ENCODE data around the gene LRRC72. TPM values are rescaled to one million over a fixed set of nuclear protein-coding genes. Genes with fewer than 3 reads are reported as not detected.
A peak's percentile ranks its signal among the peaks of the same experiment; 100 is the strongest.

Gene LRRC72
- total RNA-seq, 1 donor from 2014 or later, result not detected

GRCh38 chr7:16561943-16562342, 35.3 kb downstream of the LRRC72 start:
- no peak overlapping the region for H3K4me3 Mint-ChIP-seq (ENCODE audit: unreplicated experiment)
- DNase-seq, result no peak
- H3K27ac Mint-ChIP-seq (ENCODE audit: unreplicated experiment), result no peak overlapping the region
- peaks cover 1% of the 10 kb centered on the region for H3K27me3 Mint-ChIP-seq (ENCODE audit: unreplicated experiment)
- TF ChIP-seq CTCF (IDR thresholded peaks at IDR 0.05; ENCODE audit: partially characterized antibody, unreplicated experiment), result no peak
- no peaks in the 10 kb centered on the region for H3K9me3 Mint-ChIP-seq (ENCODE audit: unreplicated experiment)
- peaks cover 7% of the 10 kb centered on the region for H3K4me1 Mint-ChIP-seq (ENCODE audit: low read depth, unreplicated experiment)
- H3K36me3 Mint-ChIP-seq (ENCODE audit: unreplicated experiment), result no peaks in the 10 kb centered on the region

GRCh38 chr7:16562456-16563220, 36.0 kb downstream of the LRRC72 start:
- Mint-ChIP-seq H3K27me3 (ENCODE audit: unreplicated experiment) (peaks cover 1% of the 10 kb centered on the region), H3K4me1 (ENCODE audit: low read depth, unreplicated experiment) (peaks cover 7% of the 10 kb centered on the region), H3K27ac (ENCODE audit: unreplicated experiment) (no peak overlapping the region), H3K36me3 (ENCODE audit: unreplicated experiment) (no peaks in the 10 kb centered on the region), H3K4me3 (ENCODE audit: unreplicated experiment) (no peak overlapping the region), H3K9me3 (ENCODE audit: unreplicated experiment) (no peaks in the 10 kb centered on the region)
- DNase-seq, result no peak
- TF ChIP-seq CTCF (IDR thresholded peaks at IDR 0.05; ENCODE audit: partially characterized antibody, unreplicated experiment), result no peak

GRCh38 chr7:16563281-16564022, 36.8 kb downstream of the LRRC72 start:
- peaks cover 7% of the 10 kb centered on the region for H3K4me1 Mint-ChIP-seq (ENCODE audit: low read depth, unreplicated experiment)
- no peak for TF ChIP-seq CTCF (IDR thresholded peaks at IDR 0.05; ENCODE audit: partially characterized antibody, unreplicated experiment)
- no peaks in the 10 kb centered on the region for H3K36me3 Mint-ChIP-seq (ENCODE audit: unreplicated experiment)
- no peak overlapping the region for H3K27ac Mint-ChIP-seq (ENCODE audit: unreplicated experiment)
- H3K27me3 Mint-ChIP-seq (ENCODE audit: unreplicated experiment), result peaks cover 1% of the 10 kb centered on the region
- no peak overlapping the region for H3K4me3 Mint-ChIP-seq (ENCODE audit: unreplicated experiment)
- DNase-seq, result no peak
- H3K9me3 Mint-ChIP-seq (ENCODE audit: unreplicated experiment), result no peaks in the 10 kb centered on the region

GRCh38 chr7:16564023-16564380, 37.4 kb downstream of the LRRC72 start:
- peaks cover 1% of the 10 kb centered on the region for H3K27me3 Mint-ChIP-seq (ENCODE audit: unreplicated experiment)
- no peak for TF ChIP-seq CTCF (IDR thresholded peaks at IDR 0.05; ENCODE audit: partially characterized antibody, unreplicated experiment)
- no peaks in the 10 kb centered on the region for H3K9me3 Mint-ChIP-seq (ENCODE audit: unreplicated experiment)
- H3K4me1 Mint-ChIP-seq (ENCODE audit: low read depth, unreplicated experiment), result peaks cover 7% of the 10 kb centered on the region
- no peak overlapping the region for H3K27ac Mint-ChIP-seq (ENCODE audit: unreplicated experiment)
- no peak for DNase-seq
- no peaks in the 10 kb centered on the region for H3K36me3 Mint-ChIP-seq (ENCODE audit: unreplicated experiment)
- H3K4me3 Mint-ChIP-seq (ENCODE audit: unreplicated experiment), result no peak overlapping the region

GRCh38 chr7:16564909-16565426, 38.3 kb downstream of the LRRC72 start:
- H3K27ac Mint-ChIP-seq (ENCODE audit: unreplicated experiment), result no peak overlapping the region
- peak; percentile 79 for TF ChIP-seq CTCF (IDR thresholded peaks at IDR 0.05; ENCODE audit: partially characterized antibody, unreplicated experiment)
- no peaks in the 10 kb centered on the region for H3K36me3 Mint-ChIP-seq (ENCODE audit: unreplicated experiment)
- H3K9me3 Mint-ChIP-seq (ENCODE audit: unreplicated experiment), result no peaks in the 10 kb centered on the region
- peaks cover 7% of the 10 kb centered on the region for H3K4me1 Mint-ChIP-seq (ENCODE audit: low read depth, unreplicated experiment)
- DNase-seq, result no peak
- peaks cover 1% of the 10 kb centered on the region for H3K27me3 Mint-ChIP-seq (ENCODE audit: unreplicated experiment)
- H3K4me3 Mint-ChIP-seq (ENCODE audit: unreplicated experiment), result no peak overlapping the region
